MM.1S (cell line): ENCODE results near the gene GRIK4.

Experiments used
- CTCF ChIP-seq: fragments of 300-600 bp; sonication (generic); IDR thresholded peaks from 2 replicates; pipeline ENCODE4 v1.5.1; 2016; ENCODE audit warnings: antibody characterized with exemption, low read length, mixed read lengths
- EZH2 ChIP-seq: fragments of 300-600 bp; sonication (generic); optimal IDR thresholded peaks from 2 replicates; pipeline ENCODE3; 2017; ENCODE audit warnings: low read depth, mild to moderate bottlenecking, antibody characterized with exemption, low read length, mixed read lengths
- EZH2phosphoT487 ChIP-seq: fragments of 300-600 bp; sonication (generic); IDR thresholded peaks from 2 replicates; pipeline ENCODE4 v1.6.1; 2018; ENCODE audit warnings: antibody characterized with exemption, low read length

GRCh38 chr11:120883404-120884080, 372.0 kb downstream of the GRIK4 start:
- TF ChIP-seq CTCF (no peak), EZH2phosphoT487 (no peak), EZH2 (no peak)
